GM19043 (cell line): ENCODE data around the gene PEMT.
"Not testable (repeated sequence)": the region's sequence is repeated elsewhere in the genome, so short reads cannot be mapped to it uniquely, and the experiment has no call there.

Source experiments
- ATAC-seq: cut with Tn5 transposase; IDR thresholded peaks from one replicate; pipeline ENCODE4 v1.9.1; 2021; ENCODE audit warnings: low read depth; ENCODE audit not compliant: unreplicated experiment

Gene PEMT

DNA sequence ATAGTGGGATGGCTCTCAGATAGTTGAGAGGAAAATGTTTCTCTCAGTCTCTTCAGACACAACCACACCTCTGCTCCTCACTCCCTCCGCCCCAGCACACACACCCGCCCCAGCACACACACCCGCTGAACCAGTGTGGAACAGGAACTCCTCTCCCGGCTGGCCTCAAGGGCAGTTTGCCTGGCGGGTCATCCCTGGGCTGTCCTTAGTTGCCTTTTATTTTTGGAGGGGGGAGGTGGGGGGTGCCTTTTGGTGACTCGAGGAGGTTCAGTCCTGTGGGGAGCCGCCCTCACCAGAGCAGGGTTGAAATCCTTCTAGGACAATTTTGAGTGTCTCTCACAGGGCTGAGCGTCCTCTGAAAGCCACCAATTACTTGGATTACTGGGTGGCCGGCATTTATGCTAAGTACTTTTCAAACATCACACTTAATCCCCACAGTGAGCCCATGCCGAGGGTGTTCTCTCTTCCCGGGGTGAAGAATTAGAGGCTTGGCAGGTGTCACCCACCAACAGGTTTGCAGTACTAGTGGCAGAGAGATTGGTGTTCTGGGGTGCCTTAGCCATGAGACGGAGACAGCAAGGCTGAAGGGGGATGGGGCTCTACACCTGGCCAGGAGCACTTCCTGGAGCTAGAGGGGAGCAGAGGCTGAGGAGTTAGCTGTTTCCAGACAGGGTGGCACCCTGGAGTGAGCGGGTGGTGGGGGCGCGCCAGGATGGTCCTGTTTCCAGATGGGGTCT, 98.1 kb downstream of the PEMT start:
- no peak for ATAC-seq

DNA sequence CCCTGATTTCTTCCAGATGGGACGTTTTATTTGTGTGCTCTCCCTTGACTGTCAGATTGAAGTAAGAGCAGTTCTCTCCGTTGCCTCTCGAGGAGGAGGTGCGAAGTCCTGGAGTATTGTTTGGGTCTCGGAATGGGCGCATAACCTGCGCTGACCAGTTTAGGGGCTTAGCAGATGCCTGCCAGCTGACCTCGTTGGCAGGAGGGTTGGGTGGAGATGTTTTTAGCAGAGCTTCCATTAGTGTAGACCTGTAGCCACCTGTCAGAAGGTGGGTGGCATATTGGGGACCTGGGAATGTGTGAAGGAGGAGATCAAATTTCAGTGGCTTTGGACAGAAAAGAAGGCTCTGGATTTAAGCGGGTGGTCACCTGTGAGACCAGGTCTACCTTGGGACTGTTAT, 98.9 kb downstream of the PEMT start:
- no peak for ATAC-seq

DNA sequence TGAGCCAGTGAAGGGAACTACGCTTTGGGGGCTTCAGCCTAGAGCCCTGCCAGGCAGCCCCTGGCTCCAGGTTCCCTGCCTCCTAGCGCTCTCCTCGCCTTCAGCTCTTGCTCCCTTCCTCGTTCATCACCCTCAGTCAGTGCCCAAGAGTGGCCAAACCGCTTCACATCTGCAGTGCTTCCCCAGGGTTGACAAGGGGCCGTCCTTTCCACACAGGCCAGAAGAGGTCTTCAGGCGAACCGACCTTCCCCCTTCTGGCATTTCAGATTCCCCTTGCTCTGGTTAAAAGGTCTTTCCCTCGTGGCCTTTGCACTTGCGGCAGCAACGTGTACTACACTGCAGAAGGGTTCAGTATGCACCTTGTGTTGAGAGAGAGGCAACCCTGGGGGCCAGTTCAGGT, 99.4 kb downstream of the PEMT start:
- ATAC-seq, result no peak

DNA sequence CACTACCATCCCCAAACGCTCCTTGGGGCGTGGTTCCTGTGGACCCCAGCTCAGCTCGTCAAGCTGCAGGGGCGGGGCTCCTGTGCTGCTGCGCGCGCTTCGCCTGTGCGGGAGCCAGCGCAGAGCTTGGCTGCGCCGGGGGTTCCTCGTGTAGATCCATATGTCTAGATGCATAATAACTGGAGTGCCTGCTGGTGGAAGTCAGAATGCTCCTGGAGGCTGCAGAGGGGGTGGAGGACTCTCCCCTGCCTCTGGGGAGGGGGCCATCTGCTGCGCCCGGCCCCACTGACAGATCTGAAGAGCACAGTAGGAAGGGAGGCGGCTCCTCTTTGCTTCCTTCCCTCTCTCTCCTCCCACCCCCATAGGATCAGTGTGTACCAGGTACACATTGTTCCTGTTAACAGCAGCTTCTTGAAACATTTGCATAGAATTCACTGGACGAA, 99.9 kb downstream of the PEMT start:
- ATAC-seq, result no peak

DNA sequence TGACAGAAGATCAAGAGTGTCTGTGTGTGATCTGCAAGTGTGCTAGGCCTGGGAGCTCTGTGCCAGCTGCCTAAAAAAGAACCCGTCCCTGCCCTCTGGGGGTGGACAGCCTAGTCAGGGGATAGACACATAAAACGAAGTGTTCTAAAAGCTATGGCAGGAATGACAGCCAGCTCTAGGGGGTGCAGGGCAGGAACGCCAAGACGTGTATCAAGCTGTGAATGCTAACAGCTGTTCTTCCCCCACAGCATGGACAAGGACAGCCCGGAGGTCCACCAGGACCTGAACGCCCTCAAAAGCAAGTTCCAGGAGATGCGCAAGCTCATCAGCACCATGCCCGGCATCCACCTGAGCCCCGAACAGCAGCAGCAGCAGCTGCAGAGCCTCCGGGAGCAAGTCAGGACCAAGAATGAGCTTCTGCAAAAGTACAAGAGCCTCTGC, 100.5 kb downstream of the PEMT start:
- ATAC-seq, result no peak

DNA sequence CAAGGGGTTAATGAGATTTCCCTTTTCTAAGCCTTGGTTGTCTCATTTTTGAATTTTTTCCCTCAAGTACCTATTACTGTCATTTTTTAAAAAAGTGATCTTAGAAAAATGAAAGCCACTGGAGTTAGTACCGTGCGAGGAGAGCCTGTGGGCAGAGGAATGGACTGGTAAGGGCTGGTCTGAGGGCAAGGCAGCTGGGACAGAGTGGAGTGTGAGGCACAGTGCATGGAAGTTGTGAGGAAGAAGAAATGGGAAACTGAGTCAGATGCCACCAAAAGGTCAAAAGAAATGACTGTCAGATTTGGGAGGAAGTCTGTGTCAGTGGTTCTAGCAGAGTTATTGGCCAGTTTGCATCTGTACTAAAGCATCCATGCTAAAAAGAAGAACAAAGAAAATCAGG, 103.5 kb downstream of the PEMT start:
- no peak for ATAC-seq

DNA sequence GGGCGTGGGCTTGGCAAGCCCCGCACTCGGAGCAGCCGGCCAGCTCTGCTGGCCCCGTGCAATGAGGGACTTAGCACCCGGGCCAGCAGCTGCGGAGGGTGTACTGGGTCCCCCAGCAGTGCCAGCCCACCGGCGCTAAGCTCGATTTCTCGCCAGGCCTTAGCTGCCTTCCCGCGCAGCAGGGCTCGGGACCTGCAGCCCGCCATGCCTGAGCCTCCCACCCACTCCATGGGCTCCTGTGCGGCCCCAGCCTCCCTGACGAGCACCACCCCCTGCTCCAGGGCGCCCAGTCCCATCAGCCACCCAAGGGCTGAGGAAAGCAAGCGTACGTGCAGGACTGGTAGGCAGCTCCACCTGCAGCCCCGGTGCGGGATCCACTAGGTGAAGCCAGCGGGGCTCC, 105.1 kb downstream of the PEMT start:
- not testable (repeated sequence) for ATAC-seq

DNA sequence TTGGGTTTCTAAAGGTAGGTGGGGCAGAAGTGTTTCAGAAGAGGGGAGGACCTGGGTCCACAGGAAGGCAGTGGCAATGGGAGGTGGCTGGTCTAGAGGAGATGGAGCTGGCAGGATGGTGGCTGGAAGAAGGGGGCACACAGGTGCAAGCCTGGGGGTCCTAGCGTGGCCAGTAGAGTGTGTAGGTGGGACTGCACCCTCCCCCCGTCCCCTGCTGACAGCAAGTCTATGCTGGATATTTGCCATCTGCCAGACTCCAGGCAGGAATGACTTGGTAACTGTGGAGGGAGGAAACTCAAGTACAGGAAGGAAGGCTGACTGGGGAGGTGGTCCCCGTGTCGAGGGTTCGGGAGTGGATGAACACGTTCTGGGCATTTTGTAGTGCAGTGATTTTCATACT, 106.1 kb downstream of the PEMT start:
- no peak for ATAC-seq

DNA sequence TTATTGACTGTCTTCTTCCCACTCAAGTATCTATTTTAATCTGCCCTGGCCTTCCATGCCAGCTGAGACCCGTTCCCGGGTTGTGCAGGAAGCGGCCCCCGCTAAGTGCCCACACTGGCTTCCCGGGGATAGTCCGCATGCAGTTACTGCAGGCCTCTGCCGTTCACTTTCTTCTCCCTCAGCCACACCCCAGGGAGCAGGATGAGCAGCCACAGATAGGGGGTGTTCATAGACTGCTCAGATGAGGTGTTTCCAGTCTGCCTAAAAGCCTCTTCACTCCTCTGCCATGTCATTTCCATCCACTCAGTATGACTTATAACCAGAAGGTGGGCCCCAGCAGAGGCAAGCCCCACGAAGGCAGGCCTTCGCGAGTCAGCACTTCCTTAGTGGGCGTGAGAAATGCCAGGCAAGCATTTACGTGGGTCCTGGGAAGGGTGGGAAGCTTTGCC, 107.0 kb downstream of the PEMT start:
- ATAC-seq, result no peak

DNA sequence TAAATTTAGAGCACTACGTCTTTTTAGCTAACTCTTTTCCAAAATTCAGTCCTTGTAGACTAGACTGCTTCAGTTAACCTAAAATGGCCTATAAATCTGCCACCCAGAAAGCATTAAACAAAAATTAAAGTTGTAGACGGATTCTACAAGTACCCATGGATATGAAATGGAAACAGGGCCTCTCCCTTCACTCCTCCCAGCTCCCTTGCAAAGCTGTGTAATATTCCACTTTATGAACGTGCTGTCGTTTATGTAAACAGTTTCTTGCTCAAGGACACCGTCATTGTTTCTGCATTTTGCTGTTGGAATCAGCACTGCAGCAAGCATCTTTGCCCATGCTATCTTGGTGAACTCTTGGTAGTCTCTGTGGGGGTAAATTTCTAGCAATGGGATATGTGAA, 109.6 kb downstream of the PEMT start:
- ATAC-seq, result no peak

DNA sequence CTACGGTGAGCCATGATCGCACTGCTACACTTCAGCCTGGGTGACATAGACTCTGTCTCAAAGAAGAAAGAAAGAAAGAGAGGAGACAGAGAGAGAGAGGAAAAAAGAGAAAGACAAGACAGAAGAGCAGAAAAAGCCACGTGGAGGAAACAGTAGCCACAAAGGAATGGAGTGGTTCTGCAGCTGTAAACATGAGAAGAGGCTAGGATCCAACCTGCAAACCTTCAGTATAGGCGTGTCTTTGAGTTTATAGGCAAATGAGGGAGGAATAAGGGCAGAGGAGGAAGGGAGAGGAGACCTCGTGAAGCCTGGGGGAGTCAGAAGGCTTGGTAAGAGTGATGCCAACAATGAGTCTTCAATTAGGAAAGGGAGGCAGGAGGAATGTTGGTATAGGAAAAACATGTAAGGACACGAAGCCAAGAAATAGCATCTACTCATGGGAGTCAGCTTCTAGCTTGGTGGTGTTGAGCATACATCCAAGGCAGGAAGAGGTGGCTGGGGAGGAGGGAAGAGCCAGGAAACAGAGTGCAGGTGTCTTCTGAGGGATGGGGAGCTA, 110.8 kb downstream of the PEMT start:
- no peak for ATAC-seq

DNA sequence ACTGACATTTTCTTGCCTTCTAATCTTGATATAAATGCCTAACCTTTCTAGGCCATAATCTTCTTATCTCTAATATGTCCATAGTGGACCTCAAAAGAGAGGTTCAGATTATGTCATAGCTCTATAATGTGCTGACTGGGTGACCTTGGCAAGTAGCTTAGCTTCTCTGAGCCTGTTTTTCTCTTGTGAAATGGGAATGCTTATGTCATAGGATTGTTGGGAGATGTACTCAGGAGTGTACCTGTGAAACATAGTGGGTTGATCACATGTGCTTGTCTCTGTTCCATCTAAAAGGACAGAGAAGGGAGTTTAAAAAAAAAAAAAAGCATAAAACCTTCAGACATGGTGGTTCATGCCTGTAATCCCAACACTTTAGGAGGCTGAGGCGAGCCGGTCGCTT, 112.3 kb downstream of the PEMT start:
- ATAC-seq, result no peak

DNA sequence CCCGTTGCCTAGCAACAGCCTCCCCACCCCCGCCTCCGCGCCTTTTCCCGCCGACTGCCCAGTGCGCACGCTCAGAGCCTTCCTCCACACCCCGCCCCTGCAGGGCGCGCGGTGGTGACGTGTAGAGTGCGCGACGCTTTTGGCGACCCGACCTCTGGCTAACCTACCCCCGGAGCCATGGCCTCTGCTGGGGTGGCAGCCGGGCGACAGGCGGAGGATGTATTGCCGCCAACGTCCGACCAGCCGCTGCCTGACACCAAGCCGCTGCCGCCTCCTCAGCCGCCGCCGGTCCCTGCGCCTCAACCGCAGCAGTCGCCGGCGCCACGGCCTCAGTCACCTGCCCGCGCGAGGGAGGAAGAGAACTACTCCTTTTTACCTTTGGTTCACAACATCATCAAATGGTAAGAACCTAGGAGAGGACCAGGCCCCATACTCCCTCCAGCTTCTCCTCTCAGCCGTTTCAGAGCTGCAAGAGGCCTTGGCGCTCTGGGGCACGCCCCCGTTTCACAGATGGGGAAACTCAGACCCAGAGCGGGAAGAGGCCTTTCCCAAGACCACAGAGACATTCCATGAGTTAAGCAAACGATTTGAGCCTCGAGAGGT, 114.5 kb downstream of the PEMT start, which contains the start of gene MED9:
Gene MED9 (plus strand): TSS at position 136 of the 603 bp plus-strand sequence. CDS start 42 bp downstream, at position 178.
- ATAC-seq, result no peak

DNA sequence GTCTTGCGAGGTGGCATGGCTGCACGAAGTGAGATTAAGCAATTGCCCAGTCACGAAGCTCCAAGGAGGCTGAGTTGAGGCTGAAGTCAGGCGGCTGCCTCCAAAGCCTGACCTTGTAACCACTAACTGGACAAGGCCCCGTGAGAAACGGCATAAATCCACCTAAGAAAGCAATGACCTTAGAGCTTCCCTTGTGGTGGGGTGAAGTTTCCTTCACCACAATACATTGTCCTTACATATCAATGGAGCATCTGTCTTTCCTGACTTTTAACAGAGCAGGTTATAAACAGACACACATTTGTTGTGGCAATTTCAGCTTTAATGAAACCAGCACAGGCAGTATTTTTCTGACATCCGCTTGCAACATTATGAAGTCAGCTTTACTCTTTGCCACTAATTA, 117.2 kb downstream of the PEMT start:
- ATAC-seq, result no peak

DNA sequence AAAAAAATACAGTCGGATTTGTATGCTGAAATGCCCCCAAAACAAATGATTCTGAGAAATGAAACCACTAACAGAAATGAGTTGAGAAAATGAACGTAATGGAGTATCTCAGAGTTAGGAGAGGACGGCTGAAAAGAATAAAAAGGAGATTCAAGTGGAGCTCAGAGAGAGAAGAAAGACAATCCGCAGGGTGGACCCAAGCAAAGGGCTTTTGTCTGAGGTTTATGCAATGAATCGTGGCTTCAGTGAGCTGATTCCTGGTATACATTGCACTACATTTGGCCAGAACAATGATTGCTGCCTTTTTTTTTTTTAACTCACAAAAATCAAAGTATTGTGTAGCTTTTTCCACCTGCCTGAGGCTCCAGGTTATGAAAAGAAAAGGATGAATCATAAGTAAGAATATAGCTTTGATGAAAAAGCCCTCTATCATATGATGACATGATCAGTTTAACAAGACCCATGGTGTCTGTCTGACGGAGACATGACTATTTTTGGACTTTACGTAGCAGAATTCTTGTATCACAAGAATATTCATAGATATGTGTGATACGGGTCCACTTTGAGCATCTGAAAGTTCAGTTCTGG, 119.1 kb downstream of the PEMT start:
- no peak for ATAC-seq

DNA sequence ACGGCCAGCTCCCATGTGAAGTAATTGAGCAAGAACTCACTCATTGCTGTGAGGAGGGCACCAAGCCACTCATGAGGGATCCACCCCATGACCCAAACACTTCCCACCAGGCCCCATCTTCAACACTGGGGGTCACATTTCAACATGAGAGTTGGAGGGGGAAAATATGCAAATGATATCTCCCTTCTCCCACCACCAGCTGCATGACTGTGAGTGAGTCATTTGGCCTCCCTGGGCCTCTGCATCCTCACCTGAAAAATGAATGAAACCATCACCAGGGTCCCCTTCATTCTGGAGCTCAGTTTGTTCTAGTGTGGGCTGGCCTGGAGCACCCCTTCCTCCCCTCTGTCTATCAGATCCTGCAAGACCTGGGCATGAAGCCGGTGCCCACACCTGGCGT, 121.5 kb downstream of the PEMT start:
- no peak for ATAC-seq

DNA sequence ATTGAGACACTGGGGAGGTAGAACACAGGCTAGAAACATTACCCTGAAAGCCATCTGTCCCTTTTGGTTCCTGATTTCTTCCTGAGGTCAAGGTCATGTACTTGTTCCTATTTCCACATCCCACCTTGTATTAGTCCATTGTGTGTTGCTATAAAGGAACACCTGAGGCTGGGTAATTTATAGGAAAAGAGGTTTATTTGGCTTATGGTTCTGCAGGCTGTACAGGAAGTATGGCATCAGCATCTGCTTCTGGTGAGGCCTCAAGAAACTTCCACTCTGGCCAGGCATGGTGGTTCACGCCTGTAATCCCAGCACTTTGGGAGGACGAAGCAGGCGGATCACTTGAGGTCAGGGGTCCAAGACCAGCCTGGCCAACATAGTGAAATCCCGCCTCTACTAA, 122.2 kb downstream of the PEMT start:
- ATAC-seq, result no peak

DNA sequence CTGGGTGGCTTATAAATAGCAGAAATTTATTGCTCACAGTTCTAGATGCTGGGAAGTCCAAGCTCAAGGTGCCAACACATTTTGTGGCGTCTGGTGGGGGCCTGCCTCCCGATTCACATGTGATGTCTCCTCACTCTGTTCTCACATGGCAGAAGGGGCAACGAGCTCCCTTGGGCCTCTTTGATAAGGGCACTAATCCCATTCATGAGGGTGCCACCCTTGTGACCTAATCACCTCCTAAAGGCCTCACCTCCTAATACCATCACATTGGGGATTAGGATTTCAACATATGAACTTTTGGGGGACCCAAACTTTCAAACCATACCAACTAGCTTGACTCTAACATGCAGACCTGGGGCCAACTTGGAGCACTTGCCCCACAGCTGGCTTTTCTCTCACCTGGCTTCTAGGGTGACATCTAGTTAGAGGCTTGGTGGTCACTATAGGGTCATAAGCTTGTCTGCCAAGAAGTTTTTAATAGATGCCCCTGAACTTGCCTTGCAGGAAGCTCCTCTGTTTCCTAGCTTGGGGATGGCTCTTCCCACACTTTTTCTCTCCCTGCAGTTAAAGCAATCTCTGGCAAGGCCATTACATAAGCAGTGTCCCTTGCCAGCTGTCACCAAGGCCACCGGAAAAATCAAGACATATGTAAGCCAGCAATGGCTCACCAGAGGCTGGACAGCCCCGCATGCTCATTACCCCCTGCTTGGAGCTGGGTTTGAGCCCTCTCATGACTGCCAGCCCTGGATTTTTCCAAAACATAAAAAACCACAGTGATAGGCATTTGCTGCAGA, 123.1 kb downstream of the PEMT start:
- ATAC-seq, result no peak

DNA sequence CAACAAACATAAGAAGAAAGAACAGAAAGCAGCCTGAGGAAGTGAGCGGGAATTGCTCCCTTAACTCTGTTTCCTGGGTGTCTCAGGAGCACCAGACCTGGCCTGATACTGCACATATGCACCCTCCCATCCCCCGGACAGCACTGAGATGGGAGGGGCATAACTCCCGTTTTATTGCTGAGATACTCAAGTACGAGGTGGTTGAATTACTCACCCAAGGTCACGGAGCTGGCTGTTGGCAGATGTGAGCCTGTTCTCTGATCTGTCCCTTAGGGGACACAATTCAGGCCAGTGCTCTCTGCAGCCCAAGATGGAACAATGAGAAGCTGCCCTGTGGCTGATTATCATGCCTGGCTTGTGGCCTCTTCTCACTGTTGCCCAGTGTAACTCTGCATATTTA, 123.8 kb downstream of the PEMT start:
- ATAC-seq, result no peak

DNA sequence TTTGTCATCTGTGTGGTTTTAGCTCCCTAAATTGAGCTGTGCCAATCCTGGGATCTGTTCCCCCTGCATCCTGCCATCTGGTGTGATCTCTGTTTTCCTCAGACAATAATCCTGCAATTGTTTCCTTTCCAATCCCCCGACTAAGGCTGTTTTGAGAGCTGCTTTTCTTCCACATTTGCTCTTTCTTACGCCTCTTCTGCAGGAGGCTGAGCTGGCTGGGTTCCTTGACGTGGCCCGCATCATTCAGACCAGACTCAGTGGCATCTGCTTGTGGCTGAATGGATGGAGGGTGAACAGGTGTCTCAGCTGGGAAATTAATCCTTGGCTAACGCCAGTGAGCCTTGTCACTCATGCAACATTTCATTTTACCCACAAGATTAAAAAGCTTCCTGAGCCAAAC, 124.5 kb downstream of the PEMT start:
- ATAC-seq, result no peak

DNA sequence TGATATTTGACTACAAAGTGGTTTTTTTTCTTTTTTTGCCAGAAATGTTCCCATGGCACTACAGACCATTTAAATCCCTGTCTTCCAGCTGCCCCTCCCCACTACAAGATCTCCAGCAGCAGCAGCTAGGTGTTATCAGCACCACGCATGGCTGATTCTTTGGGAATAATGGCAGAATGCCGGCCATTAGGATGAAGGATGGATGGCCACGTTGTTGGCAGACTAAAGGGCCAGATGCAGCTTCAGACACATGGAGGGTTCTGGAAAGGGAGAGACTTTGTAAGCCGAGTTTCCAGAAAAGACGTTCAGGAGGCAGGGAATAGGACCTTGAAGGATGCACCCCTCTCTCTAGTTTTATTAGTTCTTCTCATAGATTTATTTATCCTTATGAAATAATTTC, 125.0 kb downstream of the PEMT start:
- ATAC-seq, result no peak
